ENCODE data around the gene ATPAF2.

ATPAF2 gene

DNA sequence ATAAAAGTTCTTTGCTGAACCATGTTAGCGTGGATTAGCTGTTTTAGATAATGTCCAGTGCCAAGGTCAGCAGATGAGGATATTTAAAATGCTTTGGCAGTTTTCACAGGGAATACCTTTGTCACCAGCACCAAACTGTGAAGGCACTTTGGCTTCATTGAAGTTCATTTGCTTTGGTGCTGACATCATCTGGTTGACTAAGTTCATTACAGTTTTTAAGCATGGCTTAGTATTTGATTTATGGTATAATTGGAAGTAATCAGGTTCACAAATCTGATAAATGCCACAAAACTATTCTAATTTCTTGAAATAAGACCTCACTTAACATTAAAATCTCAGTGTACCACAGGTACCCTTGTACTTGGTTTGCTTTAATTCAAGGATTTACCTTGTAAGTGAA, 4.5 kb upstream of the ATPAF2 start:
- Mint-ChIP-seq H3K27ac (no peak overlapping the region), H3K27me3 (ENCODE audit: low read depth) (peaks cover 3% of the 10 kb centered on the region), H3K36me3 (ENCODE audit: low read depth) (peaks cover 18% of the 10 kb centered on the region), H3K4me3 (no peak overlapping the region), H3K4me1 (peaks cover 34% of the 10 kb centered on the region), H3K9me3 (no peaks in the 10 kb centered on the region)
- TF ChIP-seq CTCF (IDR thresholded peaks at IDR 0.05; ENCODE audit: unreplicated experiment in 3 of 3), result peak; percentile 16 to 25 (median 21)

DNA sequence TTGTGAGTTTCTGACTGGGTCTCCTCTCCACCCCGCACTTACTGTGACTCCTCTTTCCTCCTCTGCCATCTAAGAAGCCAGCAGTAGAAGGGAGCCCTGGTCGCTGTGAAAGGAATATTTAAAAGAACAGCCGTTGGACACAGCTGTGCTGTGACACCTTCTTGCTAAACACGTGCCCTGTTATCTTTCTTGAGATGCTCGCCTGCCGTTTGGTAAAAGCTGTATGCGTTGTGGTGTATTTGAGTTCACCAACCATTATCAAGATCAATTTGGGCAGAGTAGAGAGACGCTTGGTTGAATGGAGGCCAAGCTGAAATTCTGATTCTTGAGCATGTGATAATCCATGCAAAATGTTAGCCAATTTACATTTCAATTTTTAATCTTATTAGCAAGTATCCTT, 4.0 kb upstream of the ATPAF2 start:
- Mint-ChIP-seq H3K36me3 (ENCODE audit: low read depth) (peaks cover 15% of the 10 kb centered on the region), H3K9me3 (no peaks in the 10 kb centered on the region), H3K4me3 (peak overlapping the region; percentile 24 to 93 (median 66)), H3K4me1 (peaks cover 38% of the 10 kb centered on the region), H3K27me3 (ENCODE audit: low read depth) (peaks cover 3% of the 10 kb centered on the region), H3K27ac (no peak overlapping the region)
- no peak for TF ChIP-seq CTCF (IDR thresholded peaks at IDR 0.05; ENCODE audit: unreplicated experiment in 3 of 3)

GRCh38 chr17:18041776-18042175, 2.8 kb upstream of the ATPAF2 start:
- Mint-ChIP-seq H3K9me3 (no peaks in the 10 kb centered on the region), H3K36me3 (ENCODE audit: low read depth) (peaks cover 7% of the 10 kb centered on the region), H3K27me3 (ENCODE audit: low read depth) (peaks cover 3% of the 10 kb centered on the region), H3K4me1 (peaks cover 47% of the 10 kb centered on the region), H3K4me3 (peak overlapping the region; percentile 93 to 98 (median 94)), H3K27ac (no peak overlapping the region)
- no peak for TF ChIP-seq CTCF (IDR thresholded peaks at IDR 0.05; ENCODE audit: unreplicated experiment in 3 of 3)

DNA sequence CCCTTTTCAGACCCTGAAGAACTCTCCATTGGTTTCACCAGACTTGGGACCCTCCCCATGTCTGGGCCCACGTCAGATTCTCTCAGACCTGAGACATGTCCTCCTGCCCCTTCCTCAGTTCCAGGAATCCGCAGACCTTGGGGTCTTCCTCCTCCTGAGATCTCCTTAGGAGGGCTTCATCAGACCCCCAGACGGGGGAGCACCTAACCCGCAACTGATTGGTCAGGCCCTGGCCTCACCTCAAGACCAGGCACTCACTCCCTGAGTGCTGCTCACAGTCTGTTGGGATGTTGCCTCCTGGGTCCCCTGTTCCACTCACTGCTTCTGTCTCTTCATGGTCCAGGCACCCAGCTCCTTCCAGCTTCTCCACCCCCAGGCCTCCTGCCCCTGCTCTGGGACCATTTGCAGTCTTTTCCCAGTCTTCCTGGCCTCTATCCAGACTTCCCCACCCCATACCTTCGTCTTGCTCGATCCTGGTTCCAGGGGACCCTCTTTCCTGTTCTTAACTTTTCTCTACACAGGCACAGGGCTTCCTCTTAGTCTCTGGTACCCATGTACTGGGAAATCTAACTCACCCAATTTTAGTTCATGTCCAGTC, 1.4 kb upstream of the ATPAF2 start:
- peaks cover 47% of the 10 kb centered on the region for H3K4me1 Mint-ChIP-seq

DNA sequence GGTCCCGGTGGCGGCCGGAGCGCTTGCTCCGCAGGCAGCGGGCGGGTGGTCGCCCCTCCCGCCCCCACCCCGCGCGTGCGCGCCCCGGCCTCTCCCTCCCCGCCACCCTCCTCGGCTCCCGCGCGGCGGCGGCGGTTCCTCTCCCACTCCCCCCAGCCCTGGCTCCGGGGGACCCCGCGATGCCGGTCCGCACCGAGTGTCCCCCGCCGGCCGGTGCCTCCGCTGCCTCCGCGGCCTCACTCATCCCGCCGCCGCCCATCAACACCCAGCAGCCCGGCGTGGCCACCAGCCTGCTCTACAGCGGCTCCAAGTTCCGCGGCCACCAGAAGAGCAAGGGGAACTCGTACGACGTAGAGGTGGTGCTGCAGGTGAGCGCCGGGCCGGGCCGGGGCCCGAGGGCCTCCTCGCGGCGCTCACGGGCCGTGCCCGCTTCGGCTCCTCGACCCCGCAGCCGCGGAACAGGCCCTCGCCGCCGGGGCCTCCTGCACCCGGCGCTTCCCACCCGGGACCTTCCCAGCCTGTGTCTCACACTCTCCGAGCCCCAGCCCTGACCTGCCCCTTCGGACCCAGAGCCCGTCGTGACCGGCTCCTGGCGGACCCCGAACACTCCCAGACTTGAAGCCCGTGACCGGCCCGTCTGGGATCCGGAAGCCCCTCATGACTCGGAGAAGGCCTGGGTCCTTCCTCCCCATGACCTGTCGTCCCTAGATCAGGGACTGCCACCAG, 730 bp upstream of the ATPAF2 start:
- Mint-ChIP-seq H3K27me3 (ENCODE audit: low read depth) (peaks cover 3% of the 10 kb centered on the region), H3K27ac (peak overlapping the region; percentile 80 to 96 (median 94)), H3K36me3 (ENCODE audit: low read depth) (peaks cover 3% of the 10 kb centered on the region), H3K9me3 (no peaks in the 10 kb centered on the region), H3K4me1 (peaks cover 47% of the 10 kb centered on the region), H3K4me3 (peak overlapping the region; percentile 95 to 99 (median 98))
- no peak for TF ChIP-seq CTCF (IDR thresholded peaks at IDR 0.05; ENCODE audit: unreplicated experiment in 3 of 3)

More for the DNA sequence above, 1.4 kb upstream of the ATPAF2 start:
- Mint-ChIP-seq H3K4me3 (peak overlapping the region; percentile 93 to 98 (median 94)), H3K27ac (peak overlapping the region; percentile 32 to 77 (median 59)), H3K36me3 (ENCODE audit: low read depth) (peaks cover 6% of the 10 kb centered on the region), H3K9me3 (no peaks in the 10 kb centered on the region), H3K27me3 (ENCODE audit: low read depth) (peaks cover 3% of the 10 kb centered on the region)
- TF ChIP-seq CTCF (IDR thresholded peaks at IDR 0.05; ENCODE audit: unreplicated experiment in 3 of 3), result no peak
